T-helper 22 cell (primary cell): ENCODE measurements around the gene RAPGEF4.

Experiments used
- DNase-seq: peaks from one replicate; pipeline ENCODE4 v3.0.0-alpha.2; 2020; ENCODE audit warnings: low read depth

Gene RAPGEF4

GRCh38 chr2:173101687-173102086 is 366.0 kb downstream of the RAPGEF4 start:
- DNase-seq: no peak
